ENCODE measurements around the gene BACE2. TPM values are rescaled to one million over a fixed set of nuclear protein-coding genes. Genes with fewer than 3 reads are reported as not detected.

Gene BACE2
- total RNA-seq, 3 donors from 2014 or later: 37.2 to 115 (median 51.2) TPM

- no peaks in the 10 kb centered on the region for H3K9me3 ChIP-seq
- no peak overlapping the region for H3K4me3 ChIP-seq
- peaks cover 4% of the 10 kb centered on the region for H3K4me1 ChIP-seq (ENCODE audit: low read depth)
- H3K36me3 ChIP-seq (ENCODE audit: low read depth): no peaks in the 10 kb centered on the region
- DNase-seq: no peak
- intact Hi-C loops (cut with DNase I, micrococcal nuclease): no loop called here
- no peak for ATAC-seq
- TF ChIP-seq, protein P1, sequence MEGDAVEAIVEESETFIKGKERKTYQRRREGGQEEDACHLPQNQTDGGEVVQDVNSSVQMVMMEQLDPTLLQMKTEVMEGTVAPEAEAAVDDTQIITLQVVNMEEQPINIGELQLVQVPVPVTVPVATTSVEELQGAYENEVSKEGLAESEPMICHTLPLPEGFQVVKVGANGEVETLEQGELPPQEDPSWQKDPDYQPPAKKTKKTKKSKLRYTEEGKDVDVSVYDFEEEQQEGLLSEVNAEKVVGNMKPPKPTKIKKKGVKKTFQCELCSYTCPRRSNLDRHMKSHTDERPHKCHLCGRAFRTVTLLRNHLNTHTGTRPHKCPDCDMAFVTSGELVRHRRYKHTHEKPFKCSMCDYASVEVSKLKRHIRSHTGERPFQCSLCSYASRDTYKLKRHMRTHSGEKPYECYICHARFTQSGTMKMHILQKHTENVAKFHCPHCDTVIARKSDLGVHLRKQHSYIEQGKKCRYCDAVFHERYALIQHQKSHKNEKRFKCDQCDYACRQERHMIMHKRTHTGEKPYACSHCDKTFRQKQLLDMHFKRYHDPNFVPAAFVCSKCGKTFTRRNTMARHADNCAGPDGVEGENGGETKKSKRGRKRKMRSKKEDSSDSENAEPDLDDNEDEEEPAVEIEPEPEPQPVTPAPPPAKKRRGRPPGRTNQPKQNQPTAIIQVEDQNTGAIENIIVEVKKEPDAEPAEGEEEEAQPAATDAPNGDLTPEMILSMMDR (IDR thresholded peaks at IDR 0.05): no peak
These were observed 36.8 kb downstream of the BACE2 start for GRCh38 chr21:41204736-41205135.

DNA sequence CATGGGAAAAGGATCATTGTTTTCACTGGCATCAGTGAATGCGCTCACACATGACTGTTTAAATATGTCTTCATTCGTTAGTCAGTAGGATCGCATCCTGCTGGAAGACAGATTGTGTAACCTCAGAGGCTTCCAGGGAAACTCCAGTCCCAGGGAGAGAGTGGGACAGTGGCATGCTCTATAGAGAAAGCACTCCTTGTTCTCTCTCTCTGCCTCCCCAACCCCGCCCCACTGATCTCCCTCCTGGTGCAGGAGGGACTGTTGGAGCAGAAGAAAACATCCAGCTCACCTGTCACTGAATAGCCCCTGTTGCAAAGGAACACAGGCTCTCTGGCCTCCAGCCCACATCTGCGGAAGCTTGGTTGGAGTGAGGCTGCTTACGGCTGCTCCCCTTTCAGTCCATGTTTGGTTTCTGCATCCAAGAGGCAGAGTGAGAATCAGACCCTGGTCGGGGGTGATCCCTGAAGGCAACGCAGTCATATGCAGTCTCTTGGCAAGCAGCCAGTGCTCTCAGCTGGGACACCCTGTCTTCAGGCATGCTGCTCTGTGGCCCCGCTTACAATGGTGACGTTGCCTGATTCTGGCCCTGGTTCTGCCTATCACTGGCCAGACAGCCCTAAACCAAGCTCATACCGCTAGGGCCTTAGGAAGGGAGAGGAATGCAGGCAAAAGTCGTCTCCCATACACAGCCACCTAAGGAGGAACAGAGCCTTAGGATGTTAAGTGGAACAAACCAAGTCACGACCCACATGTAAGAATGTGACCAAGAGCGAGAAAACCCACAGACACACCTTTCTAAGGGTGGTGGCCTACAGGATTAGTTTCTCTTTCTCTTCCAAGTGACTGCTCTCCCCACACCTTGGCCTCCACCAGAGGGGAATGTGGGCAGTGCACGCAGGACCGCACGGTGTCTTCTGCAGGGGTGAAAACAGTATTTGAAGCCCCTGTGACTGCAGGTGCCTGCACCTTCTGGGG lies 39.7 kb downstream of the BACE2 start:
- Histone ChIP-seq H3K4me3 (no peak overlapping the region), H3K4me1 (ENCODE audit: low read depth) (peaks cover 4% of the 10 kb centered on the region), H3K36me3 (ENCODE audit: low read depth) (no peaks in the 10 kb centered on the region), H3K9me3 (no peaks in the 10 kb centered on the region)
- ATAC-seq: peak; percentile 79
- peak in 2 of 3 donors; percentile 43 to 68 for DNase-seq
- TF ChIP-seq, protein P1 (IDR thresholded peaks at IDR 0.05): no peak
- intact Hi-C loops (cut with DNase I, micrococcal nuclease): no loop called here

GRCh38 chr21:41208376-41208763 lies 40.4 kb downstream of the BACE2 start:
- intact Hi-C loops (cut with DNase I, micrococcal nuclease): no loop called here
- no peak for DNase-seq
- no peak overlapping the region for H3K4me3 ChIP-seq

GRCh38 chr21:41209016-41209619 lies 41.2 kb downstream of the BACE2 start:
- intact Hi-C loops (cut with DNase I, micrococcal nuclease): no loop called here
- DNase-seq (no peak), ATAC-seq (no peak)
- no peaks in the 10 kb centered on the region for H3K9me3 ChIP-seq
- no peaks in the 10 kb centered on the region for H3K36me3 ChIP-seq (ENCODE audit: low read depth)
- H3K4me3 ChIP-seq: no peak overlapping the region
- TF ChIP-seq, protein P1 (IDR thresholded peaks at IDR 0.05): no peak
- peaks cover 4% of the 10 kb centered on the region for H3K4me1 ChIP-seq (ENCODE audit: low read depth)

More at GRCh38 chr21:41208376-41208763, 40.4 kb downstream of the BACE2 start:
- H3K36me3 ChIP-seq (ENCODE audit: low read depth): no peaks in the 10 kb centered on the region
- peaks cover 4% of the 10 kb centered on the region for H3K4me1 ChIP-seq (ENCODE audit: low read depth)
- ATAC-seq: no peak
- no peaks in the 10 kb centered on the region for H3K9me3 ChIP-seq
- TF ChIP-seq, protein P1 (IDR thresholded peaks at IDR 0.05): no peak

- H3K9me3 ChIP-seq: no peaks in the 10 kb centered on the region
- intact Hi-C loops (cut with DNase I, micrococcal nuclease): no loop called here
- TF ChIP-seq, protein P1 (IDR thresholded peaks at IDR 0.05): no peak
- peaks cover 4% of the 10 kb centered on the region for H3K4me1 ChIP-seq (ENCODE audit: low read depth)
- H3K4me3 ChIP-seq: no peak overlapping the region
- no peak for ATAC-seq
- no peaks in the 10 kb centered on the region for H3K36me3 ChIP-seq (ENCODE audit: low read depth)
- DNase-seq: no peak
These were observed 42.6 kb downstream of the BACE2 start for GRCh38 chr21:41210426-41211059.

Measured in mucosa of descending colon (tissue), 3 donors.